Effector memory CD4-positive, alpha-beta T cell (primary cell): Measurements from ENCODE around the gene PCDHB10.
"Not testable (repeated sequence)": the region's sequence is repeated elsewhere in the genome, so short reads cannot be mapped to it uniquely, and the experiment has no call there.

ENCODE experiments used
- DNase-seq, 3 donors: peaks; one replicate each; pipeline ENCODE4 v3.0.0-alpha.2; 2020
- H3K27ac ChIP-seq: 2 replicates; pipeline ENCODE4 v1.7.0; 2013; ENCODE audit warnings: mild to moderate bottlenecking, low read length, moderate library complexity; ENCODE audit not compliant: insufficient read depth, poor library complexity, severe bottlenecking
- H3K27me3 ChIP-seq: replicated peaks from 2 replicates; pipeline ENCODE4 v1.7.0; 2013; ENCODE audit warnings: mild to moderate bottlenecking, low read length; ENCODE audit not compliant: insufficient read depth, control insufficient read depth, poor library complexity, severe bottlenecking
- H3K36me3 ChIP-seq: 2 replicates; pipeline ENCODE4 v1.7.0; 2013; ENCODE audit warnings: mild to moderate bottlenecking, low read length, moderate library complexity; ENCODE audit not compliant: control insufficient read depth, insufficient read depth
- H3K4me1 ChIP-seq: 2 replicates; pipeline ENCODE4 v1.7.0; 2013; ENCODE audit warnings: low read length, mild to moderate bottlenecking; ENCODE audit not compliant: control insufficient read depth, insufficient read depth, poor library complexity, severe bottlenecking
- H3K4me3 ChIP-seq: 2 replicates; pipeline ENCODE4 v1.7.0; 2013; ENCODE audit warnings: low read length, low read depth, mild to moderate bottlenecking; ENCODE audit not compliant: insufficient read depth, poor library complexity, severe bottlenecking
- H3K9me3 ChIP-seq: 2 replicates; pipeline ENCODE4 v1.7.0; 2013; ENCODE audit warnings: mild to moderate bottlenecking, low read length, moderate library complexity; ENCODE audit not compliant: control insufficient read depth

The PCDHB10 gene

DNA sequence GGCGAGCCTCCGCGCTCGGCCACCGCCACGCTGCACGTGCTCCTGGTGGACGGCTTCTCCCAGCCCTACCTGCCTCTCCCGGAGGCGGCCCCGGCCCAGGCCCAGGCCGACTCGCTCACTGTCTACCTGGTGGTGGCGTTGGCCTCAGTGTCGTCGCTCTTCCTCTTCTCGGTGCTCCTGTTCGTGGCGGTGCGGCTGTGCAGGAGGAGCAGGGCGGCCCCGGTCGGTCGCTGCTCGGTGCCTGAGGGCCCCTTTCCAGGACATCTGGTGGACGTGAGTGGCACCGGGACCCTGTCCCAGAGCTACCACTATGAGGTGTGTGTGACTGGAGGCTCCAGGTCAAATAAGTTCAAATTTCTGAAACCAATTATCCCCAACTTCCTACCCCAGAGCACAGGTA is 18.7 kb downstream of the PCDHB10 start:
- H3K9me3 ChIP-seq, H3K36me3 ChIP-seq, H3K4me1 ChIP-seq, H3K4me3 ChIP-seq, DNase-seq, H3K27ac ChIP-seq, H3K27me3 ChIP-seq: not testable (repeated sequence)

DNA sequence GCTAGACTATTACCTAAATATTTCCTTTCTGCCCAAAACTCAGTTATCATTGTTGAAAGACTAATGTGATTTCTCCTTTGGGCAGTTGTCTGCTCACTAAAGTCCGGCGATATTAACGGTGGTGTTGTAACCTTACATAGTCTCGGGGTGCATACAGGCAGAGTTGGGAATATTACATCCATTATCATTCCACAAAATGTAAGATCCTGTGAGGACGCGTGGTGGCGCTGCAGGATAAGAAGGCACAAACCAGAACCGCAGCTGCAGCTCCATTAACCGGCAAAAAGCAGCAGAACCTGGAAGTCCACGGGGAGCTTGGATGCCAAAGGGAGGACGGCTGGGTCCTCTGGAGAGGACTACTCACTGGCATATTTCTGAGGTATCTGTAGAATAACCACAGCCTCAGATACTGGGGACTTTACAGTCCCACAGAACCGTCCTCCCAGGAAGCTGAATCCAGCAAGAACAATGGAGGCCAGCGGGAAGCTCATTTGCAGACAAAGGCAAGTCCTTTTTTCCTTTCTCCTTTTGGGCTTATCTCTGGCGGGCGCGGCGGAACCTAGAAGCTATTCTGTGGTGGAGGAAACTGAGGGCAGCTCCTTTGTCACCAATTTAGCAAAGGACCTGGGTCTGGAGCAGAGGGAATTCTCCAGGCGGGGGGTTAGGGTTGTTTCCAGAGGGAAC is 21.6 kb downstream of the PCDHB10 start, which contains the start of gene PCDHB13:
PCDHB13 (plus strand) TSS at position 264 of the 684 bp plus-strand sequence; CDS start at position 469, 205 bp downstream.
- H3K4me1 ChIP-seq, H3K36me3 ChIP-seq, H3K27me3 ChIP-seq, H3K27ac ChIP-seq, H3K9me3 ChIP-seq, H3K4me3 ChIP-seq: not testable (repeated sequence)
- peak in 2 of 3 donors; percentile 7 to 19 for DNase-seq

DNA sequence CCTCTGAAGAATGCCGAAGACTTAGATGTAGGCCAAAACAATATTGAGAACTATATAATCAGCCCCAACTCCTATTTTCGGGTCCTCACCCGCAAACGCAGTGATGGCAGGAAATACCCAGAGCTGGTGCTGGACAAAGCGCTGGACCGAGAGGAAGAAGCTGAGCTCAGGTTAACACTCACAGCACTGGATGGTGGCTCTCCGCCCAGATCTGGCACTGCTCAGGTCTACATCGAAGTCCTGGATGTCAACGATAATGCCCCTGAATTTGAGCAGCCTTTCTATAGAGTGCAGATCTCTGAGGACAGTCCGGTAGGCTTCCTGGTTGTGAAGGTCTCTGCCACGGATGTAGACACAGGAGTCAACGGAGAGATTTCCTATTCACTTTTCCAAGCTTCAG is 22.4 kb downstream of the PCDHB10 start:
- H3K4me3 ChIP-seq, DNase-seq, H3K27ac ChIP-seq, H3K4me1 ChIP-seq, H3K27me3 ChIP-seq, H3K9me3 ChIP-seq, H3K36me3 ChIP-seq: not testable (repeated sequence)

DNA sequence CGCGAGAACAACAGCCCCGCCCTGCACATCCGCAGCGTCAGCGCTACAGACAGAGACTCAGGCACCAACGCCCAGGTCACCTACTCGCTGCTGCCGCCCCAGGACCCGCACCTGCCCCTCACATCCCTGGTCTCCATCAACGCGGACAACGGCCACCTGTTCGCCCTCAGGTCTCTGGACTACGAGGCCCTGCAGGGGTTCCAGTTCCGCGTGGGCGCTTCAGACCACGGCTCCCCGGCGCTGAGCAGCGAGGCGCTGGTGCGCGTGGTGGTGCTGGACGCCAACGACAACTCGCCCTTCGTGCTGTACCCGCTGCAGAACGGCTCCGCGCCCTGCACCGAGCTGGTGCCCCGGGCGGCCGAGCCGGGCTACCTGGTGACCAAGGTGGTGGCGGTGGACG is 23.4 kb downstream of the PCDHB10 start:
- not testable (repeated sequence) for H3K27me3 ChIP-seq, H3K9me3 ChIP-seq, DNase-seq

DNA sequence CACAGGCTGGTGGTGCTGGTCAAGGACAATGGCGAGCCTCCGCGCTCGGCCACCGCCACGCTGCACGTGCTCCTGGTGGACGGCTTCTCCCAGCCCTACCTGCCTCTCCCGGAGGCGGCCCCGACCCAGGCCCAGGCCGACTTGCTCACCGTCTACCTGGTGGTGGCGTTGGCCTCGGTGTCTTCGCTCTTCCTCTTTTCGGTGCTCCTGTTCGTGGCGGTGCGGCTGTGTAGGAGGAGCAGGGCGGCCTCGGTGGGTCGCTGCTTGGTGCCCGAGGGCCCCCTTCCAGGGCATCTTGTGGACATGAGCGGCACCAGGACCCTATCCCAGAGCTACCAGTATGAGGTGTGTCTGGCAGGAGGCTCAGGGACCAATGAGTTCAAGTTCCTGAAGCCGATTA is 23.9 kb downstream of the PCDHB10 start:
- H3K4me1 ChIP-seq, H3K27me3 ChIP-seq, H3K9me3 ChIP-seq, DNase-seq, H3K4me3 ChIP-seq, H3K36me3 ChIP-seq, H3K27ac ChIP-seq: not testable (repeated sequence)

More for the DNA sequence above, 23.4 kb downstream of the PCDHB10 start:
- not testable (repeated sequence) for H3K27ac ChIP-seq, H3K4me1 ChIP-seq, H3K36me3 ChIP-seq, H3K4me3 ChIP-seq

DNA sequence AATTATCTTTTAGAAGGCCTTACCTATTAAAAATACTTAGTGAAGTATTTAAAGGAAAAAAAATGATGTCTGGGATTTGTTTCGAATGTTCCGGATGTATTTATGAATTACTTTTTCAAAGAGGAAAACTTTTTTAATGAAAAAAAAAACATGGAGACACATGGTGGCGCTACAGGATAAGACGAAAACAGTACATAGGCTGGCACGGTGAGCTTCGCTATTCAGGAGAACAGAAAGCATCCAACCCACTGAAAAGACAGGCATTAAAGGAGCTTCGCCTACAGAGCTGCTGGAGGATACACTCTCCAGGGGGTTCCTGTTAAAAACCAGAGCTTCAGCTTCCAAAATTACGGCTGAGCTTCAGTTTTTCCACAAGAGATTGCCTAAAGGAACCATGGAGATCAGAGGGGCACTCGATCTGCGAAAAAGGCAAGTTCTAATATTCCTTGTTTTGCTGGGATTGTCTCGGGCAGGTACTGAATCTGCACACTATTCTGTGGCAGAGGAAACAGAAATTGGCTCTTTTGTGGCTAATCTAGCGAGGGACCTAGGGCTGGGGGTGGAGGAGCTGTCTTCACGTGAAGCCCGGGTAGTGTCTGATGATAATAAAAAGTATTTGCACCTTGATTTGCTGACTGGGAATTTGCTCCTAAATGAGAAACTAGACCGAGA is 31.1 kb downstream of the PCDHB10 start, which contains the start of gene PCDHB14:
PCDHB14 (plus strand) TSS at position 232 of the 672 bp plus-strand sequence; CDS start at position 395, 163 bp downstream.
- DNase-seq = no peak
- Histone ChIP-seq H3K36me3 (no peaks in the 10 kb centered on the region), H3K4me3 (no peak within 1 kb of the TSS), H3K27ac (no peak within 1 kb of the TSS), H3K9me3 (peaks cover under 1% of the 10 kb centered on the region), H3K4me1 (no peaks in the 10 kb centered on the region), H3K27me3 (peaks cover 11% of the 10 kb centered on the region)

DNA sequence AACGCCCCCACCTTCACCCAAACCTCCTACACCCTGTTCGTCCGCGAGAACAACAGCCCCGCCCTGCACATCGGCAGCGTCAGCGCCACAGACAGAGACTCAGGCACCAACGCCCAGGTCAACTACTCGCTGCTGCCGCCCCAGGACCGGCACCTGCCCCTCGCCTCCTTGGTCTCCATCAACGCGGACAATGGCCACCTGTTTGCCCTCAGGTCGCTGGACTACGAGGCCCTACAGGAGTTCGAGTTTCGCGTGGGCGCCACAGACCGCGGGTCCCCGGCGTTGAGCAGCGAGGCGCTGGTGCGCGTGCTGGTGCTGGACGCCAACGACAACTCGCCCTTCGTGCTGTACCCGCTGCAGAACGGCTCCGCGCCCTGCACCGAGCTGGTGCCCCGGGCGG is 32.7 kb downstream of the PCDHB10 start:
- not testable (repeated sequence) for H3K9me3 ChIP-seq, H3K27ac ChIP-seq, H3K4me1 ChIP-seq, DNase-seq, H3K36me3 ChIP-seq, H3K4me3 ChIP-seq
- H3K27me3 ChIP-seq = peaks cover 11% of the 10 kb centered on the region

DNA sequence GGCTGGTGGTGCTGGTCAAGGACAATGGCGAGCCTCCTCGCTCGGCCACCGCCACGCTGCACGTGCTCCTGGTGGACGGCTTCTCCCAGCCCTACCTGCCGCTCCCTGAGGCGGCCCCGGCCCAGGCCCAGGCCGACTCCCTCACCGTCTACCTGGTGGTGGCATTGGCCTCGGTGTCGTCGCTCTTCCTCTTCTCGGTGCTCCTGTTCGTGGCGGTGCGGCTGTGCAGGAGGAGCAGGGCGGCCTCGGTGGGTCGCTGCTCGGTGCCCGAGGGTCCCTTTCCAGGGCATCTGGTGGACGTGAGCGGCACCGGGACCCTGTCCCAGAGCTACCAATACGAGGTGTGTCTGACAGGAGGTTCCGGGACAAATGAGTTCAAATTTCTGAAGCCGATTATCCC is 33.3 kb downstream of the PCDHB10 start:
- H3K36me3 ChIP-seq, H3K9me3 ChIP-seq: not testable (repeated sequence)

DNA sequence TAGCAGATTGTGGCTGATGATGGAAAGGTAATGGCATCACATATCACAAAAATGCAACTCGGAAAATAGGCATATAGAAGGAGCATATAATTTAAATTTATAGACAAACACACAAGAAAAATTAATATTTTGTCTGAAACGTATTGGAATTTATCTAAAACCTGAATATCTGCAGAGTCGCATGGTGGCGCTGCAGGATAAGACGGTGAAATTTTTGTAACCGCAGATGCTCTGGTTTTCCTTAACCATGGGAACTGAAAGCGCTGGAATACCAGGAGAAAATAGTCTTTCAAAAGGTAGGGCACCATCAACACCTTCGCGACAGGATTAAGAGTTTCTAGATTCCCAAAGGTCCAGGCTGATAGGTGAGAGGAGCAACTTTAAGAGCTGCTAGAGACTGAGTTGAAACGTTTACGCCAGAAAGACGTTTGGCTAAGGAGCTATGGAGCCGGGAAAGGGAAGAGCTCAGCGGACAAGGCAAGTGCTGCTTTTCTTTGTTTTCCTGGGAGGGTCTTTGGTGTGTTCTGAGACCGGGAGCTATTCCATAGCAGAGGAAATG is 42.0 kb downstream of the PCDHB10 start:
- Histone ChIP-seq H3K4me1 (no peaks in the 10 kb centered on the region), H3K27ac (no peak overlapping the region), H3K4me3 (no peak overlapping the region), H3K27me3 (no peaks in the 10 kb centered on the region), H3K9me3 (peaks cover 14% of the 10 kb centered on the region), H3K36me3 (no peaks in the 10 kb centered on the region)
- no peak for DNase-seq

More for the DNA sequence above, 33.3 kb downstream of the PCDHB10 start:
- H3K4me3 ChIP-seq, H3K27ac ChIP-seq, DNase-seq, H3K4me1 ChIP-seq: not testable (repeated sequence)
- H3K27me3 ChIP-seq = peaks cover 11% of the 10 kb centered on the region

DNA sequence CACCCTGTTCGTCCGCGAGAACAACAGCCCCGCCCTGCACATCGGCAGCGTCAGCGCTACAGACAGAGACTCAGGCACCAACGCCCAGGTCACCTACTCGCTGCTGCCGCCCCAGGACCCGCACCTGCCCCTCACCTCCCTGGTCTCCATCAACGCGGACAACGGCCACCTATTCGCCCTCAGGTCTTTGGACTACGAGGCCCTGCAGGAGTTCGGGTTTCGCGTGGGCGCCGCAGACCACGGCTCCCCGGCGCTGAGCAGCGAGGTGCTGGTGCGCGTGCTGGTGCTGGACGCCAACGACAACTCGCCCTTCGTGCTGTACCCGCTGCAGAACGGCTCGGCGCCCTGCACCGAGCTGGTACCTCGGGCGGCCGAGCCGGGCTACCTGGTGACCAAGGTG is 43.8 kb downstream of the PCDHB10 start:
- H3K36me3 ChIP-seq, H3K27ac ChIP-seq, H3K4me3 ChIP-seq, H3K4me1 ChIP-seq, H3K27me3 ChIP-seq, DNase-seq: not testable (repeated sequence)
- H3K9me3 ChIP-seq = peaks cover 24% of the 10 kb centered on the region
